GM23248 (cell line): ENCODE data around the gene TM9SF3. TPM values are rescaled to one million over a fixed set of nuclear protein-coding genes. Genes with fewer than 3 reads are reported as not detected.

Experiments used
- DNase-seq: peaks from one replicate; pipeline ENCODE4 v3.0.0-alpha.2; 2015
- H2AFZ ChIP-seq: fragments of 200-600 bp; sonication (generic); 2 replicates; pipeline ENCODE4 v1.6.1; 2016; ENCODE audit warnings: antibody characterized with exemption
- H3F3A ChIP-seq: fragments of 200-600 bp; sonication (generic); 2 replicates; pipeline ENCODE4 v1.6.1; 2016; ENCODE audit warnings: mild to moderate bottlenecking, antibody characterized with exemption, mixed run types; ENCODE audit not compliant: insufficient read depth
- H3K27ac ChIP-seq: fragments of 200-600 bp; sonication (generic); 2 replicates; pipeline ENCODE4 v1.5.1; 2016; ENCODE audit warnings: mild to moderate bottlenecking
- H3K27me3 ChIP-seq: fragments of 200-600 bp; sonication (generic); replicated peaks from 2 replicates; pipeline ENCODE4 v1.6.1; 2016; ENCODE audit warnings: mild to moderate bottlenecking; ENCODE audit not compliant: insufficient read depth
- H3K36me3 ChIP-seq: fragments of 200-600 bp; sonication (generic); 2 replicates; pipeline ENCODE4 v1.6.1; 2016; ENCODE audit warnings: low read depth, mild to moderate bottlenecking
- H3K4me1 ChIP-seq: fragments of 200-600 bp; sonication (generic); 2 replicates; pipeline ENCODE4 v1.6.1; 2016; ENCODE audit warnings: mild to moderate bottlenecking; ENCODE audit not compliant: insufficient read depth
- H3K4me2 ChIP-seq: fragments of 200-600 bp; sonication (generic); one replicate; pipeline ENCODE4 v1.6.1; 2016; ENCODE audit warnings: mild to moderate bottlenecking; ENCODE audit not compliant: unreplicated experiment
- H3K4me3 ChIP-seq: fragments of 200-600 bp; sonication (generic); 2 replicates; pipeline ENCODE4 v1.5.1; 2016; ENCODE audit warnings: mild to moderate bottlenecking
- H3K79me2 ChIP-seq: fragments of 200-600 bp; sonication (generic); 2 replicates; pipeline ENCODE4 v1.6.1; 2016; ENCODE audit warnings: mild to moderate bottlenecking; ENCODE audit not compliant: insufficient read depth
- H3K9ac ChIP-seq: fragments of 200-600 bp; sonication (generic); 2 replicates; pipeline ENCODE4 v1.6.1; 2016; ENCODE audit warnings: mild to moderate bottlenecking
- H3K9me2 ChIP-seq: fragments of 200-600 bp; sonication (generic); 2 replicates; pipeline ENCODE4 v1.6.1; 2016; ENCODE audit warnings: mixed run types, mild to moderate bottlenecking, moderate library complexity; ENCODE audit not compliant: insufficient read depth
- H3K9me3 ChIP-seq: fragments of 200-600 bp; sonication (generic); one replicate; pipeline ENCODE4 v1.6.1; 2017; ENCODE audit warnings: low read depth
- H4K20me1 ChIP-seq: fragments of 200-600 bp; sonication (generic); 2 replicates; pipeline ENCODE4 v1.6.0; 2016; ENCODE audit not compliant: insufficient read depth
- EZH2 ChIP-seq: fragments of 200-600 bp; sonication (generic); IDR thresholded peaks from 2 replicates; pipeline ENCODE4 v1.6.1; 2018; ENCODE audit warnings: antibody characterized with exemption, mild to moderate bottlenecking; ENCODE audit not compliant: insufficient read depth, poor library complexity, severe bottlenecking
- EZH2phosphoT487 ChIP-seq: fragments of 200-600 bp; sonication (generic); IDR thresholded peaks from 2 replicates; pipeline ENCODE4 v1.6.1; 2018; ENCODE audit warnings: antibody characterized with exemption, moderate library complexity, mild to moderate bottlenecking, low read depth; ENCODE audit not compliant: insufficient read depth
- WGBS, 2 experiments: methylation state at CpG; one replicate each; pipeline ENCODE4 v1.1.6; 2015 to 2017; ENCODE audit warnings: low lambda C conversion rate in 2 of 2, low coverage in 1 of 2; ENCODE audit errors: missing lambda C conversion rate in 2 of 2; 5-methylcytosine and 5-hydroxymethylcytosine counted together
- in situ Hi-C: fragments of 300-500 bp; cut with MboI; formaldehyde crosslinking; loops from 2 replicates; pipeline ENCODE4 v1.15.0; 2020
- polyA plus RNA-seq: library from polyadenylated mRNA; unstranded; fragments of >200 nt; fragmentation: Nextera tagmentation; extraction: Ambion mirVana; gene quantifications from 2 replicates; pipeline ENCODE4 v1.2.1, GENCODE V29; 2016
- total RNA-seq: library from RNA; depleted of rRNA; stranded (reverse); fragments of >200 nt; shearing (Covaris generic); gene quantifications from 2 replicates; pipeline ENCODE4 v1.2.3, GENCODE V29; 2014

TM9SF3 gene
- total and polyA plus RNA-seq, 2 experiments from 2014 or later = 130 to 175 TPM

DNA sequence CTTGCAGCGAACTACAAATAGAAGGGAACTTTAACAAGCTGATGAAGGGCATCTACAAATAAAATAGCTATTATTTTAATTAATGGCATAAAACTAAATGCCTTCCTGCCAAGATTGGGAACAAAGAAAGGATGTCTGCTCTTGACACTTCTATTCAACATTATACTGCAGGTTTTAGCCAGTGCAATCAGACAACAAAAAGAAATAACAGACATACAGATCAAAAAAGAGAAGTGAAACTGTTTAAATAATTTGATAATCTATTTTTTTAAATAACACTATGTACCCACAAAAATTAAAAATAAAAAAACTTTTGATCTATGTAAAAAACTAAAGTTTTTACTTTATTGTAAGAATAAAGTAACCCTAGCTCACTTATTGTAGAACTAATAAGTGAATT, 50.7 kb downstream of the TM9SF3 start:
- Histone ChIP-seq H3F3A (no peaks in the 10 kb centered on the region), H3K9ac (no peak overlapping the region), H2AFZ (no peak overlapping the region), H3K9me3 (no peaks in the 10 kb centered on the region), H3K79me2 (peaks cover 97% of the 10 kb centered on the region), H3K36me3 (peaks cover 29% of the 10 kb centered on the region), H4K20me1 (no peaks in the 10 kb centered on the region), H3K27ac (no peak overlapping the region), H3K27me3 (no peaks in the 10 kb centered on the region), H3K4me1 (no peaks in the 10 kb centered on the region), H3K9me2 (no peaks in the 10 kb centered on the region), H3K4me2 (no peak overlapping the region), H3K4me3 (no peak overlapping the region)
- in situ Hi-C loops = no loop called here
- 88 to 100% methylated on average over 1 of the region's 1 CpG for WGBS, 2 experiments
- TF ChIP-seq EZH2phosphoT487 (no peak), EZH2 (no peak)
- no peak for DNase-seq

DNA sequence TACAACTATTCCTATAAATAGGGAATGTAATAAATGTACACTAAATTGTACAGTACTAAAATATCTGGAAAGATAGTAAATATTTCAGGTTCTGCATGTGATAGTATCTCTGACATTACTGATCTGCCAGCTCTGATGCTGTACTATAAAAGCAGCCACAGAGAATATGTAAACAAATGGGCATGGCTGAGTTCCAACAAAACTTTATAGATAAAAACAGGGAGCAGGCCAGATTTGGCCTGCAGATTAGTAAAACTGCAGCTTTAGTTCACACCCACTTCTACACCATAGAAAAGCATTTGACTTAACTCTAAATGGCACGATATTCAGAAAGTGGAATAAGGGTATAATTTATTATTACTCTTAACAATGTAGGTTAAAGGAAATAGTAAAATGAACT, 54.3 kb downstream of the TM9SF3 start:
- peaks cover 43% of the 10 kb centered on the region for H3K36me3 ChIP-seq
- DNase-seq = no peak
- H3F3A ChIP-seq = no peaks in the 10 kb centered on the region
- no peak overlapping the region for H2AFZ ChIP-seq
- TF ChIP-seq EZH2phosphoT487 (no peak), EZH2 (no peak)
- H4K20me1 ChIP-seq = no peaks in the 10 kb centered on the region
- no peaks in the 10 kb centered on the region for H3K27me3 ChIP-seq
- H3K9ac ChIP-seq = no peak overlapping the region
- no peaks in the 10 kb centered on the region for H3K9me3 ChIP-seq
- no peak overlapping the region for H3K4me3 ChIP-seq
- no peak overlapping the region for H3K4me2 ChIP-seq
- H3K27ac ChIP-seq = no peak overlapping the region
- peaks cover 87% of the 10 kb centered on the region for H3K79me2 ChIP-seq
- in situ Hi-C loops = no loop called here
- no peaks in the 10 kb centered on the region for H3K9me2 ChIP-seq
- no peaks in the 10 kb centered on the region for H3K4me1 ChIP-seq
- WGBS, 2 experiments = 34 to 59% methylated on average over 1 of the region's 1 CpG

DNA sequence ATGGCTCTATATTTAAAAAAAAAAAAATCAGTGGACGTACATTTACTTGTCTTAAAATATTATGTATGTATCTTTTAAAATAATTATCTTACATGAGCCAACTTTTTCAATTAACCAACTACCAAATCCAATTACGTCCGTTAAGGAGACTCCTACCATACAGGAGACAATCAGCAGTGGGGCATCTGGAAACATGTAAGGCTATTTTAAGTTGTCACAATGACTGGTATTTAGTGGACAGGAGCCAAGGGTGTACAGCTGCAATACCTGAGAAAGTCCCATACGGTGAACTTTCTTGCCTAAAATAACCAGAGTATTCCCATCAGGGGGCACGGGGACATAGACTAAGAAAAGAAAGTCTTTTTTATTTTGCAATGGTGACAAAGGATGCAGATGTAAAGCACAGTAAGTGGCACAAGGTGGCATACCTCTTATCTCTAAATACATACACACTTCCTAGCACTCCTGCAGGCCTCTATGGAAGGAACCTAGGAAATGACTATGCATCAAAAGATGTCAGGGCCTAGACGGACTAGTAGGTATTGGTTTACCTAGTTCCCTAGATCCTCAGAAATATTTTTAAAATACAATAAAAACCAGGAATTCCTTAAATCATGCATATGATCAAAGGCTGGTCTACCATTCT, 57.1 kb downstream of the TM9SF3 start:
- TF ChIP-seq EZH2phosphoT487 = no peak
- no peak for TF ChIP-seq EZH2
- WGBS, 2 experiments = 91 to 93% methylated on average over 6 of the region's 6 CpGs
- Histone ChIP-seq H3K27me3 (no peaks in the 10 kb centered on the region), H3K9me3 (no peaks in the 10 kb centered on the region), H3K9ac (no peak overlapping the region), H4K20me1 (no peaks in the 10 kb centered on the region), H2AFZ (no peak overlapping the region), H3K79me2 (peaks cover 87% of the 10 kb centered on the region), H3K4me2 (no peak overlapping the region), H3K36me3 (peaks cover 56% of the 10 kb centered on the region), H3K4me3 (no peak overlapping the region), H3K27ac (no peak overlapping the region), H3K4me1 (no peaks in the 10 kb centered on the region), H3K9me2 (no peaks in the 10 kb centered on the region), H3F3A (no peaks in the 10 kb centered on the region)
- DNase-seq = no peak
- in situ Hi-C loops = no loop called here

DNA sequence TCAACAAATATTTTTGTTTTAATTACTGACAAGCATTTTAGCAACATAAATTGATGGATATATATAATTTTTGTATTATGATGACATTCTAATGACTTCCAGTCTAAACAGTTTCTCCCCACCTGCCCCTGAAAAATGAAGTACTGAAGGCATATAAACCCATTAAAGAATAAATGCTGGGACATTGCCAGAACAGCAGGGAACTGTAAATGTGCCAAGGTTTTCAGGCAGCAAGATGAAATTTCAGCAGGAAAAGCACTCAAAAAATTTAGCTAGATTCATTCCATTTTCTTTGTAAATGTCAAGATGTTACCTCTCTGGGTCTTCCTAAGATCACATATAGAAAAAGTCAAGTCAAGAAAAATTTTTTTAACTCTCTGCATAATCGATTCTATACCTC, 62.1 kb downstream of the TM9SF3 start:
- H3K79me2 ChIP-seq = peaks cover 58% of the 10 kb centered on the region
- DNase-seq = no peak
- no peak overlapping the region for H3K27ac ChIP-seq
- in situ Hi-C loops = no loop called here
- no peak overlapping the region for H3K4me2 ChIP-seq
- no peak overlapping the region for H2AFZ ChIP-seq
- H4K20me1 ChIP-seq = 0 out of 2 replicates have a peak, but pooled peaks cover 3% of the 10 kb centered on the region
- H3K4me1 ChIP-seq = no peaks in the 10 kb centered on the region
- H3K4me3 ChIP-seq = no peak overlapping the region
- peaks cover 62% of the 10 kb centered on the region for H3K36me3 ChIP-seq
- TF ChIP-seq EZH2 (no peak), EZH2phosphoT487 (no peak)
- H3K9ac ChIP-seq = no peak overlapping the region
- H3F3A ChIP-seq = 0 out of 2 replicates have a peak, but pooled peaks cover 7% of the 10 kb centered on the region
- no peaks in the 10 kb centered on the region for H3K9me2 ChIP-seq
- H3K9me3 ChIP-seq = no peaks in the 10 kb centered on the region
- WGBS, 2 experiments = 55 to 68% methylated on average over 1 of the region's 1 CpG
- H3K27me3 ChIP-seq = no peaks in the 10 kb centered on the region
